ENCODE results near the gene KCNN1. TPM values are rescaled to one million over a fixed set of nuclear protein-coding genes. Genes with fewer than 3 reads are reported as not detected.
A peak's percentile ranks its signal among the peaks of the same experiment; 100 is the strongest.

Gene KCNN1
- total and polyA plus RNA-seq, 2 of the 4 experiments (the other 2 are of a cell fraction) = 0.09 TPM; not detected in 1

DNA sequence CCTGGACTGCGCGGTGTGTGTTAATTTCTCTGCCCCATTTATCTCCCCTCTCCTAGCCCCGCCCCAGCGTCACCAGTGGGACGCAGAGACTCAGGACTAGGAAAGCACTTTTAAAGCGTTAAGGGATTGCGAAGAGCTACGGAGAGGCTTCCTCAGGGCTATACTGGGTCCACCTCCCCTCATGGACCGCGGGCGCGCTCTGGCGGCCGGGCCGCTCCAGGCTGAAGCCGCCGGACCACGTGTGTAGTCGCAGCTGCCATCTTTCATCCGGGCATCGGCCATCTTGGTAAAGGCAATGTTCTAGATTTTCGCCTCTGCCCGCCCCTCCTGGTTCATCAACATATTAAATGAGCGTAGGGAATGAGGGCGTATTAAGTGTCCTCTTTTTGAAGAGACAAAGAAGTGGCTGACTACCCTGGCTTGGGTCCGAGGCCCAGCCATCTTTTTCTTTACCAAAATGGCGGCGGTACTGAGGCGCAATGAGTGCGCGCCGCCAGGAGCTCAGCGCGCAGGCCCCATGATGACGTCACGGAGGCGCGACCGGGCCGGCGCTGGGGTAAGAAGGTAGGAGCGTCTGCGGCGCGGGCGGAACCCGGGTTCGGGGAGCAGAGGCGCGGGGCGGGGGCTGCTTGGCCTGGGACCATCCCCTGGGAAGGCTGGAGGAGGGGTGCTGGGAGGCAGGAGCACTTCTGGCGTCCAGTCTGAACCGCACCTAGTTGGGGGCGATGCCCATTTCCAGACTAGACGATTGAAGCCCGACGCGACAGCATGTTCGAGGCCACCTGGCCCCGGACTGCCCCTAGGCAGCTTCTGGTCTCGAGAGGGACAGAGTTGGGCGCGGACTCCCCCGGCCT, 34.2 kb upstream of the KCNN1 start, which contains the start of gene CCDC124:
TSS of gene CCDC124 (plus strand) at position 531 of the 854 bp plus-strand sequence. CDS start 3,406 bp downstream, outside the sequence.
- H4K5ac ChIP-seq (ENCODE audit: low read depth, low read length) = peak within 1 kb of the TSS; percentile 87
- H2AK5ac ChIP-seq (ENCODE audit: low read depth, low read length) = peak within 1 kb of the TSS; percentile 60
- H4K91ac ChIP-seq (ENCODE audit: insufficient read depth, low read depth, low read length) = peak within 1 kb of the TSS; percentile 99
- ATAC-seq (ENCODE audit: low read depth) = peak; percentile 99
- dilution Hi-C loops (cut with HindIII; ENCODE audit: low sequenced_read_pairs, unreplicated experiment) (no loop called here), in situ Hi-C loops (cut with MboI; ENCODE audit: low sequenced_read_pairs) (loop anchor here (25.0 kb wide), 1 partner anchor 130 kb away; no protein-coding TSS in a partner anchor), intact Hi-C loops (cut with micrococcal nuclease) (loop anchor here (1.0 kb wide), 2 partner anchors 62 to 73 kb away; partner anchors contain the start of gene RPL18A)
- H3K18ac ChIP-seq (ENCODE audit: low read depth, low read length) = peak within 1 kb of the TSS; percentile 87
- H3K4me1 ChIP-seq (ENCODE audit: control insufficient read depth, insufficient read depth, low read length) = peaks cover 3% of the 10 kb centered on the region; the same call in 1 of the 2 replicates
- H3K56ac ChIP-seq (ENCODE audit: extremely low read depth, insufficient read depth, low read length) = peak within 1 kb of the TSS; percentile 94
- peaks cover 2% of the 10 kb centered on the region; the same call in 1 of the 2 replicates for H3K27me3 ChIP-seq (ENCODE audit: control insufficient read depth, insufficient read depth, low read length)
- peaks cover 3% of the 10 kb centered on the region for H3K9me1 ChIP-seq (ENCODE audit: insufficient read depth, low read length)
- CTCF ChIA-PET = interaction anchor here (0.6 to 3.0 kb wide), 8 partner anchors 21 to 205 kb away, joined by 3 to 33 read pairs (median 4); partner anchors contain the start of genes ARRDC2, RPL18A and SLC5A5
- POLR2A ChIA-PET (ENCODE audit: unreplicated experiment) = interaction anchor here (1.4 kb wide), 1 partner anchor 73 kb away, joined by 12 read pairs; the partner anchor contains the start of gene RPL18A
- H3K27ac ChIP-seq (ENCODE audit: insufficient read depth, low read length) = peak within 1 kb of the TSS; percentile 87
- no CpG with 5 or more reads among the region's 64 CpGs for WGBS, 2 experiments (ENCODE audit: extremely low coverage in 2 of 2, insufficient read length in 1 of 2)
- H3K9ac ChIP-seq (ENCODE audit: low read depth, low read length) = peak within 1 kb of the TSS; percentile 87
- H2BK15ac ChIP-seq (ENCODE audit: low read depth, low read length) = peak within 1 kb of the TSS; percentile 96; the same call in 1 of the 3 replicates
- H2AK9ac ChIP-seq (replicated peaks; ENCODE audit: low read depth, low read length, poor library complexity) = peak within 1 kb of the TSS; percentile 96
- H2AFZ ChIP-seq (replicated peaks; ENCODE audit: low read length, poor library complexity) = peak within 1 kb of the TSS; percentile 100
- peaks cover 4% of the 10 kb centered on the region; the same call in 1 of the 2 replicates for H3K36me3 ChIP-seq (ENCODE audit: control insufficient read depth, insufficient read depth, low read length)
- peak within 1 kb of the TSS; percentile 96 for H2BK5ac ChIP-seq (ENCODE audit: low read depth, low read length, poor library complexity, severe bottlenecking)
- H3K4me3 ChIP-seq (ENCODE audit: insufficient read depth, low read depth, low read length) = peak within 1 kb of the TSS; percentile 70
- peak within 1 kb of the TSS; percentile 89 for H3K4me2 ChIP-seq (ENCODE audit: low read depth, low read length)
- H3K79me1 ChIP-seq (ENCODE audit: low read depth in 1 of 2, low read length in 2 of 2) = peaks cover 0 to 25% of the 10 kb centered on the region in 2 experiments; a peak in 3 of 4 replicates
- no peaks in the 10 kb centered on the region for H3K9me3 ChIP-seq (ENCODE audit: control insufficient read depth, insufficient read depth, low read length)
- peak within 1 kb of the TSS; percentile 94; the same call in 1 of the 2 replicates for H3K23ac ChIP-seq (ENCODE audit: low read depth, low read length)
- DNase-seq = peak; percentile 89
- peaks cover 7% of the 10 kb centered on the region; the same call in 1 of the 2 replicates for H4K20me1 ChIP-seq (ENCODE audit: insufficient read depth, low read length)
- H2BK20ac ChIP-seq (ENCODE audit: low read depth, low read length) = peak within 1 kb of the TSS; percentile 99
- H4K8ac ChIP-seq (ENCODE audit: low read depth in 2 of 2, low read length in 2 of 2) = peak within 1 kb of the TSS; percentile 84 to 100
- H3K14ac ChIP-seq (replicated peaks; ENCODE audit: low read depth, low read length) = peak within 1 kb of the TSS; percentile 92
- no TSS peak for BruUV-seq (replicated peaks)
- peak within 1 kb of the TSS; percentile 99 for H2BK120ac ChIP-seq (ENCODE audit: low read depth, low read length)
- H3K4ac ChIP-seq (ENCODE audit: low read depth, low read length) = peak within 1 kb of the TSS; percentile 98
- TF ChIP-seq, protein P1, sequence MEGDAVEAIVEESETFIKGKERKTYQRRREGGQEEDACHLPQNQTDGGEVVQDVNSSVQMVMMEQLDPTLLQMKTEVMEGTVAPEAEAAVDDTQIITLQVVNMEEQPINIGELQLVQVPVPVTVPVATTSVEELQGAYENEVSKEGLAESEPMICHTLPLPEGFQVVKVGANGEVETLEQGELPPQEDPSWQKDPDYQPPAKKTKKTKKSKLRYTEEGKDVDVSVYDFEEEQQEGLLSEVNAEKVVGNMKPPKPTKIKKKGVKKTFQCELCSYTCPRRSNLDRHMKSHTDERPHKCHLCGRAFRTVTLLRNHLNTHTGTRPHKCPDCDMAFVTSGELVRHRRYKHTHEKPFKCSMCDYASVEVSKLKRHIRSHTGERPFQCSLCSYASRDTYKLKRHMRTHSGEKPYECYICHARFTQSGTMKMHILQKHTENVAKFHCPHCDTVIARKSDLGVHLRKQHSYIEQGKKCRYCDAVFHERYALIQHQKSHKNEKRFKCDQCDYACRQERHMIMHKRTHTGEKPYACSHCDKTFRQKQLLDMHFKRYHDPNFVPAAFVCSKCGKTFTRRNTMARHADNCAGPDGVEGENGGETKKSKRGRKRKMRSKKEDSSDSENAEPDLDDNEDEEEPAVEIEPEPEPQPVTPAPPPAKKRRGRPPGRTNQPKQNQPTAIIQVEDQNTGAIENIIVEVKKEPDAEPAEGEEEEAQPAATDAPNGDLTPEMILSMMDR (conservative IDR thresholded peaks at IDR 0.05; ENCODE audit: low read depth, low read length) = peak; percentile 99
- TF ChIP-seq, protein P2, sequence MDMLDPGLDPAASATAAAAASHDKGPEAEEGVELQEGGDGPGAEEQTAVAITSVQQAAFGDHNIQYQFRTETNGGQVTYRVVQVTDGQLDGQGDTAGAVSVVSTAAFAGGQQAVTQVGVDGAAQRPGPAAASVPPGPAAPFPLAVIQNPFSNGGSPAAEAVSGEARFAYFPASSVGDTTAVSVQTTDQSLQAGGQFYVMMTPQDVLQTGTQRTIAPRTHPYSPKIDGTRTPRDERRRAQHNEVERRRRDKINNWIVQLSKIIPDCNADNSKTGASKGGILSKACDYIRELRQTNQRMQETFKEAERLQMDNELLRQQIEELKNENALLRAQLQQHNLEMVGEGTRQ (IDR thresholded peaks at IDR 0.05; ENCODE audit: low read depth, low read length) = peak; percentile 94
- peak; percentile 35; the same call in 1 of the 2 replicates for TF ChIP-seq POLR2A (IDR thresholded peaks at IDR 0.05; ENCODE audit: low read depth, low read length)
- peak; percentile 93 for TF ChIP-seq SMC3 (IDR thresholded peaks at IDR 0.05; ENCODE audit: low read depth, low read length)
- TF ChIP-seq NFE2L2 (IDR thresholded peaks at IDR 0.05; ENCODE audit: low read depth, low read length) = no peak
- no peak for TF ChIP-seq CEBPB (IDR thresholded peaks at IDR 0.05; ENCODE audit: low read depth, low read length)
- TF ChIP-seq, protein P3, sequence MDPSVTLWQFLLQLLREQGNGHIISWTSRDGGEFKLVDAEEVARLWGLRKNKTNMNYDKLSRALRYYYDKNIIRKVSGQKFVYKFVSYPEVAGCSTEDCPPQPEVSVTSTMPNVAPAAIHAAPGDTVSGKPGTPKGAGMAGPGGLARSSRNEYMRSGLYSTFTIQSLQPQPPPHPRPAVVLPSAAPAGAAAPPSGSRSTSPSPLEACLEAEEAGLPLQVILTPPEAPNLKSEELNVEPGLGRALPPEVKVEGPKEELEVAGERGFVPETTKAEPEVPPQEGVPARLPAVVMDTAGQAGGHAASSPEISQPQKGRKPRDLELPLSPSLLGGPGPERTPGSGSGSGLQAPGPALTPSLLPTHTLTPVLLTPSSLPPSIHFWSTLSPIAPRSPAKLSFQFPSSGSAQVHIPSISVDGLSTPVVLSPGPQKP (IDR thresholded peaks at IDR 0.05; ENCODE audit: borderline replicate concordance, low read depth, low read length) = no peak
- peak; percentile 89 for TF ChIP-seq MXI1 (IDR thresholded peaks at IDR 0.05; ENCODE audit: borderline replicate concordance, low read depth, low read length)
- TF ChIP-seq RAD21 (IDR thresholded peaks at IDR 0.05; ENCODE audit: low read length) = peak; percentile 94
- peak; percentile 82; the same call in 1 of the 2 replicates for TF ChIP-seq MAZ (IDR thresholded peaks at IDR 0.05; ENCODE audit: borderline replicate concordance, low read depth, low read length)
- TF ChIP-seq RCOR1 (IDR thresholded peaks at IDR 0.05; ENCODE audit: insufficient replicate concordance, low read length) = peak; percentile 69

Measured in IMR-90 (cell line).